EH (cell line): Measurements from ENCODE around the gene MYO9B.
A peak's percentile ranks its signal among the peaks of the same experiment; 100 is the strongest.
"Not testable (repeated sequence)": the region's sequence is repeated elsewhere in the genome, so short reads cannot be mapped to it uniquely, and the experiment has no call there.

ENCODE experiments used
- DNase-seq: peaks from one replicate; pipeline ENCODE4 v3.0.0-alpha.2; 2015; ENCODE audit warnings: low read depth

MYO9B gene

GRCh38 chr19:17180997-17181702 is 105.6 kb downstream of the MYO9B start:
- DNase-seq, result no peak

DNA sequence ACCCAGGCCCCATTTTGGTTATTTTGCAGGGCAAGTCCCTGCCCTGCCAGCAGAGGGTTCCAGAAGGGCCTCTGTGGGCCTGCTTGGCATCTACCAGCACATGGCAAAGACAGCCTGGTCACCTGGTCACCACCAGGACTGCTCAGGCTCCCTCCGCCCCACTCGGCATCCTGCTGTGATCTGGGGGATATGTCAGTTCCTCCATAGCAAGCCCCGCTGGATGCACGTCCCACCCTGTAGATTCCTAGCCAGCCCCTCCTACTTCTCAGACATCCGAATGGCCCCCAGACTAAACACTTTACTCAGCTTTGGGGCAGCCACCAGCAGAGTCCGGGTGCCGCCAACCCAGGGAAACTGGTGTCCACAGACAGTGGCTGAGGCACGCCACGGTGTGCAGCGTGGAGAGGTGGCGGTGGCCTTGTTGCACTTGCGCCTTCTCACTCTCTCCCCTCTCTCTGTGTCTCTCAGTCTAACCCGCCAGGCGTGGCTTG is 107.7 kb downstream of the MYO9B start:
- no peak for DNase-seq

DNA sequence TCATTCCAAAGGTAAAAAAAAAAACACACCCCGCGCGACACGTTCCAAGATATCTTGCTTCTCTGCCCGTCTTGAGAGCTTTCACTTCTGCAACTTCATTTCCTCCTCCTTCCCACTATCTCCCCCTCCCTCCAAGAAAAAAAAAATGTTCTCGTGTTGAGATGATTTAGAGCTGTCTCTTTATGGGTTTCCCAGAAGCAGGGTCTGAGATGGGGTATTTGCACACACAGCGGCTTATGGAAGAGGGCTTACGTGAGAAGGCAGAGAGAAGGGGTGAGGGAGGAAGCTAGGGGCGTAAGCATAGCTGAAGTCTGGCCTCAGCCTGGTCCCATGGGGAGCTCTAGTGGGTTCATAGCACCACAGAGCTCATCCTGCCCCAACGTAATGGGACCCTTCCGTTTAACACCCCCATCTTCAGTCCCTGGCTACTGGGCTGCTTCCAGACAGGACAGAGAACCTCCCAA is 108.3 kb downstream of the MYO9B start:
- no peak for DNase-seq

- no peak for DNase-seq
Measured at GRCh38 chr19:17184371-17184841, 108.8 kb downstream of the MYO9B start.

DNA sequence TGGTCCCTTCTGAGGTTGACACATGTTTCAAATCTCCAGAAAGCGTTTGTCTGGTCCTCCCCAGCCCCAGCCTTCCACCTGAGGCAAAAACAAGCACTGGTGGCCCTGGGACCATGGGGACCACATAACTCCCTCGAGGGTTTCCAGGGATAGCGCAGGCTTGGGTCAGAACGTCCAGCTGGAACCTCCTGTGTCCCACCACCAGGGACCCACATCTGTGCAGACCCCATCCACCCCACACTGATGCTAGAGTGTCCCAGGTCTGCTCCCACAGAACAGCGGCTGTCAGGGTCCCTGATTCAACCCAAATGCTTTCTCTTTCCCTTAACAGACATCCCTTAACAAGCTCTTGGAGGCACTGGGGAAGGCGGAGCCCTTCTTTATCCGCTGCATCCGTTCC is 110.0 kb downstream of the MYO9B start:
- DNase-seq, result no peak

DNA sequence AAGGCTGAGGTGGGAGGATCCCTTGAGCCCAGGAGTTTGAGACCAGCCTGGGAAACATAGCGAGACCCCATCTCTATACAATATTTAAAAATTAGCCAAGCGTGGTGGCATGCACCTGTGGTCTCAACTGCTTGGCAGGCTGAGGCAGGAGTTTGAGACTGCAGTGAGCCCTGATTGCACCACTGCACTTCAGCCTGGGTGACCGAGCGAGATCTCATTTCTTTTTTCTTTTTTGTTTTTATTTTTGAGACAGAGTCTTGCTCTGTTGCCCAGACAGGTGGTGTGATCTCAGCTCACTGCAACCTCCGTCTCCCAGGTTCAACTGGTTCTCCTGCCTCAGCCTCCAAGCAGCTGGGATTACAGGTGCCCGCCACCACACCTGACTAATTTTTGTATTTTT is 116.2 kb downstream of the MYO9B start:
- not testable (repeated sequence) for DNase-seq

GRCh38 chr19:17192751-17193150 is 117.2 kb downstream of the MYO9B start:
- DNase-seq, result no peak

GRCh38 chr19:17194608-17195007 is 119.0 kb downstream of the MYO9B start:
- DNase-seq, result no peak

GRCh38 chr19:17195106-17195505 is 119.5 kb downstream of the MYO9B start:
- DNase-seq, result no peak

DNA sequence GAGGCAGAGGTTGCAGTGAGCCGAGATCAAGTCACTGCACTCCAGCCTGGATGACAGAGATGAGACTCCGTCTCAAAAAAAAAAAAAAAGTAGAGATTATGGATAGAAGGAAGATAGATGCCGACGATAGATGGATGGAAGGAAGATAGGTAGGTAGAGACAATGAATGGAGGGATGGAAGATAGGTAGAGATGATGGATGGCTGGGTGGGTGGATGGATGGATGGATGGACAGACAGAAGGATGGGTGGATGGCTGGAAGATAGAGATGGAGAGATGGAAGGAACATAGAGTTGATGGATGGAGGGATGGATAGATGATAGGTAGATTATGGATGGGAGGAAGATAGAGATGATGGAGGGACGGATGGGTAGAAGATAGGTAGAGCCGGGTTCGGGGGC is 121.0 kb downstream of the MYO9B start:
- DNase-seq, result no peak

- no peak for DNase-seq
Measured at GRCh38 chr19:17197666-17198065, 122.1 kb downstream of the MYO9B start.

GRCh38 chr19:17200408-17201079 is 125.0 kb downstream of the MYO9B start:
- no peak for DNase-seq

DNA sequence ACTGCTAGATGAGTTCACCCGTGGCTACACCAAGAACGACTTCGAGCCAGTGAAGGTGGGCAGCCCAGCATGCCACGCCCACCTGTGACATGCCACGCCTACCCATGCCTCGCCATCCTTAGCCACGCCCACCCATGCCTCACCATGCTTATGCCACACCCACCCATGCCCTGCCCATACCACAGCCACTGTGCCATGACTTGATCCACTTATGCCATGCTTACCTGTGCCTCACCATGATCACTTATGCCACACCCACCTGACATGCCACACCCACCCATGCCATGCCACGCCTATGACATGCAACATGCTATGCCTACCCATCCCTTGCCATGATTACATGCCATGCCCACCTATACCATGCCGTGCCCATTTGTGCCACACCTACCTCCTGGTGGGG is 126.7 kb downstream of the MYO9B start:
- peak; percentile 23 for DNase-seq

DNA sequence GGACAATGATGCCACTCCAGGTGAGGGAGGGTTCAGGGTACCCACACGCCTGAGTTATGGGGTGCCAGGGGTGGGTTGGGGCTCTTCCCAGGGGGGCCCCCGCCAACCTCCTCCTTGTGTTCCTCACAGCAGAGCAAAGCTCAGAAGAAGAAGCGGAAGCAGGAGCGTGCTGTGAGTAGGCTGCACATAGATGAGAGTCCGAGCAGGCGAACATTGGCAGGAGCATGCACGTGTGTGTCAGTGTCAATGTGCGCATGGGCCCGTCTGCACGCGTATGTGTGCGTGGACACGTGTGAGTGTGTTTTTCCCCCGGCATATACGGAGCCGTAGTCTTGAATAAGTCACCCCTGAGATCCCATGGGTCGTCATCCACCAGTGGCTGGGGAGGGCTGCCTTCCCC is 127.1 kb downstream of the MYO9B start:
- DNase-seq, result no peak

GRCh38 chr19:17205237-17206140 is 129.9 kb downstream of the MYO9B start:
- peak; percentile 45 for DNase-seq

GRCh38 chr19:17206736-17207581 is 131.4 kb downstream of the MYO9B start:
- no peak for DNase-seq

DNA sequence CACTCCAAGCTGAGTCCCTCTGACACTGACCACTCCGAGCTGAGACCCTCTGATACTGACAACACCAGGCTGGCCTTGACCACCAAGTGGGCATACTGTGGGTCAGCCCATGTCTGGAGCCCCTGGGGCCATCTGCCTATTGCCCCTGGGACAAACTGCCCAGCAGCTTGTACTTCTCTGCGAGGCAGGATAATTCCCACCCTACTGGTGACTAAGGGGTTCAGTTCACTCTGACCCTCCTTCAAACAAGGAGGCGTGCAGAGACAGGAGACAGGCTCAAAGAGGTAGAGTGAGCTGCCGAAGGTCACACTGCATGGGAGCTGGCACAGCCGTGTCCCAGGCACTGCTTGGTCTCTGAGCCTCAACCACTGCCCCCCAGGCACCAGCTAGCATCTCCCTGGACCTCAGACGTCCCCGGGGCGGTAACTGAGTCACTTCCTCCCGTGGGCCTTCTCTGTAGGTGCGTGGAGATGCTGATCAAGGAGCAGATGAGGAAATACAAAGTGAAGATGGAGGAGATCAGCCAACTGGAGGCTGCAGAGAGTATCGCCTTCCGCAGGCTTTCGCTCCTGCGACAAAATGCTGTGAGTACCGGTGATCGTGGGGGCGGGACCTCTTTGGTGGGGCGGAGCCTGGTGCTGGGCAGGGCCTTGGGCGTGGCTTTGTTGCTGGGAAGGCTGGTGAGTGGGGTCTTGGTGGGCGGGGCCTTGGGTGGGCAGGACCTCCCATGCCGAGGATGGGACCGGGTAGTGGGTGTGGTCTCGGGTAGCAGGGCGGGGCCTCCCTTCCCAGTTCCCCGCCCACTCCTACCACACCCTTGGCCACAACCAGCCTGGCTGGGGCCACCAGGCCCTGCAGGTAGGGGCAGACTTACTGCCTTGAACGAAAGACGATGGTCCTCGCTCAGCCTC is 133.8 kb downstream of the MYO9B start:
- DNase-seq, result peak; percentile 59

GRCh38 chr19:17210296-17210695 is 134.7 kb downstream of the MYO9B start:
- DNase-seq, result peak; percentile 11

GRCh38 chr19:17211547-17212446 is 136.2 kb downstream of the MYO9B start:
- no peak for DNase-seq
